ENCODE data around the gene RLF. TPM values are rescaled to one million over a fixed set of nuclear protein-coding genes. Genes with fewer than 3 reads are reported as not detected.

Gene RLF
- total RNA-seq, 1 donor from 2014 or later: 15.4 TPM

- H2AFZ ChIP-seq (ENCODE audit: low read depth, low read length): peak within 1 kb of the TSS; percentile 97
These were observed 96.7 kb downstream of the RLF start, which contains the start of gene ZMPSTE24 for GRCh38 chr1:40257688-40258444. TSS of gene ZMPSTE24 (plus strand) at chr1:40258236. CDS start at chr1:40258272, 36 bp downstream.

GRCh38 chr1:40258445-40258769 lies 97.2 kb downstream of the RLF start:
- Histone ChIP-seq H3K4me3 (ENCODE audit: insufficient read depth, low read depth, low read length) (peak overlapping the region; percentile 94), H3K27ac (ENCODE audit: low read depth, low read length) (peak overlapping the region; percentile 83), H3K4me2 (ENCODE audit: low read length) (peak overlapping the region; percentile 87), H4K20me1 (ENCODE audit: insufficient read depth, low read length) (peaks cover 13% of the 10 kb centered on the region), H3K27me3 (ENCODE audit: insufficient read depth, low read length) (no peaks in the 10 kb centered on the region), H3K4me1 (ENCODE audit: insufficient read depth, low read length) (peaks cover 10% of the 10 kb centered on the region), H3K79me2 (ENCODE audit: insufficient read depth, low read length) (peaks cover 71% of the 10 kb centered on the region), H3K36me3 (ENCODE audit: insufficient read depth, low read length) (peaks cover 26% of the 10 kb centered on the region), H3K9ac (ENCODE audit: low read length) (peak overlapping the region; percentile 97), H2AFZ (ENCODE audit: low read depth, low read length) (peak overlapping the region; percentile 97), H3K9me3 (ENCODE audit: insufficient read depth, low read depth, low read length) (no peaks in the 10 kb centered on the region)
- FAIRE-seq (no peak), DNase-seq (ENCODE audit: low read depth) (peak; percentile 42)
- H3K4me1 Mint-ChIP-seq (ENCODE audit: low read depth, unreplicated experiment): peaks cover 16% of the 10 kb centered on the region
- H3K9me3 Mint-ChIP-seq (ENCODE audit: unreplicated experiment): no peaks in the 10 kb centered on the region
- H3K36me3 Mint-ChIP-seq (ENCODE audit: low read depth, unreplicated experiment): peaks cover 11% of the 10 kb centered on the region
- no peak for TF ChIP-seq EZH2 (IDR thresholded peaks at IDR 0.05; ENCODE audit: insufficient read depth, low read length)
- no peak for TF ChIP-seq CTCF (IDR thresholded peaks at IDR 0.05; ENCODE audit: insufficient read depth, low read depth, low read length)
- peak overlapping the region; percentile 100 for H3K27ac Mint-ChIP-seq (ENCODE audit: unreplicated experiment)
- H3K4me3 Mint-ChIP-seq (ENCODE audit: unreplicated experiment): peak overlapping the region; percentile 99
- no peaks in the 10 kb centered on the region for H3K27me3 Mint-ChIP-seq (ENCODE audit: low read depth, unreplicated experiment)

More at GRCh38 chr1:40257688-40258444, 96.7 kb downstream of the RLF start, which contains the start of gene ZMPSTE24:
- H3K4me2 ChIP-seq (ENCODE audit: low read length): peak within 1 kb of the TSS; percentile 87
- FAIRE-seq (no peak), DNase-seq (ENCODE audit: low read depth) (peak; percentile 97)
- Mint-ChIP-seq H3K9me3 (ENCODE audit: unreplicated experiment) (no peaks in the 10 kb centered on the region), H3K36me3 (ENCODE audit: low read depth, unreplicated experiment) (peaks cover 11% of the 10 kb centered on the region), H3K27ac (ENCODE audit: unreplicated experiment) (peak within 1 kb of the TSS; percentile 100), H3K27me3 (ENCODE audit: low read depth, unreplicated experiment) (no peaks in the 10 kb centered on the region), H3K4me1 (ENCODE audit: low read depth, unreplicated experiment) (peaks cover 16% of the 10 kb centered on the region), H3K4me3 (ENCODE audit: unreplicated experiment) (peak within 1 kb of the TSS; percentile 99)
- H4K20me1 ChIP-seq (ENCODE audit: insufficient read depth, low read length): peaks cover 9% of the 10 kb centered on the region
- TF ChIP-seq EZH2 (IDR thresholded peaks at IDR 0.05; ENCODE audit: insufficient read depth, low read length) (no peak), CTCF (IDR thresholded peaks at IDR 0.05; ENCODE audit: insufficient read depth, low read depth, low read length) (no peak)
- peak within 1 kb of the TSS; percentile 96 for H3K27ac ChIP-seq (ENCODE audit: low read depth, low read length)
- H3K36me3 ChIP-seq (ENCODE audit: insufficient read depth, low read length): peaks cover 21% of the 10 kb centered on the region
- H3K79me2 ChIP-seq (ENCODE audit: insufficient read depth, low read length): peaks cover 65% of the 10 kb centered on the region
- H3K4me1 ChIP-seq (ENCODE audit: insufficient read depth, low read length): peaks cover 10% of the 10 kb centered on the region
- H3K9ac ChIP-seq (ENCODE audit: low read length): peak within 1 kb of the TSS; percentile 97
- H3K9me3 ChIP-seq (ENCODE audit: insufficient read depth, low read depth, low read length): no peaks in the 10 kb centered on the region
- H3K27me3 ChIP-seq (ENCODE audit: insufficient read depth, low read length): no peaks in the 10 kb centered on the region
- peak within 1 kb of the TSS; percentile 94 for H3K4me3 ChIP-seq (ENCODE audit: insufficient read depth, low read depth, low read length)

GRCh38 chr1:40264354-40264781 lies 103.2 kb downstream of the RLF start:
- peak; percentile 39 for DNase-seq (ENCODE audit: low read depth)
- peaks cover 58% of the 10 kb centered on the region for H3K79me2 ChIP-seq (ENCODE audit: insufficient read depth, low read length)
- peaks cover 11% of the 10 kb centered on the region for H3K36me3 Mint-ChIP-seq (ENCODE audit: low read depth, unreplicated experiment)
- H3K4me1 ChIP-seq (ENCODE audit: insufficient read depth, low read length): peaks cover 22% of the 10 kb centered on the region
- no peak overlapping the region for H3K4me3 Mint-ChIP-seq (ENCODE audit: unreplicated experiment)
- no peak overlapping the region for H3K4me3 ChIP-seq (ENCODE audit: insufficient read depth, low read depth, low read length)
- no peak for FAIRE-seq
- H3K4me1 Mint-ChIP-seq (ENCODE audit: low read depth, unreplicated experiment): peaks cover 12% of the 10 kb centered on the region
- H3K4me2 ChIP-seq (ENCODE audit: low read length): no peak overlapping the region
- H2AFZ ChIP-seq (ENCODE audit: low read depth, low read length): no peak overlapping the region
- TF ChIP-seq EZH2 (IDR thresholded peaks at IDR 0.05; ENCODE audit: insufficient read depth, low read length) (no peak), CTCF (IDR thresholded peaks at IDR 0.05; ENCODE audit: insufficient read depth, low read depth, low read length) (no peak)
- no peak overlapping the region for H3K27ac Mint-ChIP-seq (ENCODE audit: unreplicated experiment)
- peaks cover 13% of the 10 kb centered on the region for H4K20me1 ChIP-seq (ENCODE audit: insufficient read depth, low read length)
- H3K27me3 Mint-ChIP-seq (ENCODE audit: low read depth, unreplicated experiment): no peaks in the 10 kb centered on the region
- H3K27me3 ChIP-seq (ENCODE audit: insufficient read depth, low read length): no peaks in the 10 kb centered on the region
- no peaks in the 10 kb centered on the region for H3K9me3 ChIP-seq (ENCODE audit: insufficient read depth, low read depth, low read length)
- no peak overlapping the region for H3K9ac ChIP-seq (ENCODE audit: low read length)
- peaks cover 41% of the 10 kb centered on the region for H3K36me3 ChIP-seq (ENCODE audit: insufficient read depth, low read length)
- no peak overlapping the region for H3K27ac ChIP-seq (ENCODE audit: low read depth, low read length)
- no peaks in the 10 kb centered on the region for H3K9me3 Mint-ChIP-seq (ENCODE audit: unreplicated experiment)
